HEK293T (cell line): ENCODE data around the gene MAGI2.
A peak's percentile ranks its signal among the peaks of the same experiment; 100 is the strongest.

Experiments used
- CTCF ChIA-PET: fragments of 350-600 bp; formaldehyde crosslinking; extraction: SDS; loops from one replicate; lab custom pipeline; 2021; ENCODE audit warnings: antibody characterized with exemption, inconsistent platforms; lab: Yijun Ruan, JAX
- POLR2A ChIA-PET: fragments of 350-600 bp; formaldehyde crosslinking; extraction: SDS; loops from one replicate; lab custom pipeline; 2020; ENCODE audit warnings: antibody characterized with exemption, inconsistent platforms; lab: Yijun Ruan, JAX
- DNase-seq: peaks from one replicate; pipeline ENCODE4 v3.0.0; 2012; ENCODE audit warnings: mixed read lengths; ENCODE audit errors: extremely low spot score
- ARNT ChIP-seq: fragments of 450-650 bp; IDR thresholded peaks from 2 replicates; pipeline ENCODE4 v1.6.1; 2017; ENCODE audit warnings: mild to moderate bottlenecking
- BHLHE40 ChIP-seq: fragments of 450-650 bp; IDR thresholded peaks from 2 replicates; pipeline ENCODE4 v1.6.1; 2016; ENCODE audit warnings: mild to moderate bottlenecking, moderate library complexity, borderline replicate concordance
- CTBP1 ChIP-seq: fragments of 450-650 bp; IDR thresholded peaks from 2 replicates; pipeline ENCODE4 v1.6.1; 2016; ENCODE audit warnings: borderline replicate concordance
- ELF4 ChIP-seq: fragments of 450-650 bp; IDR thresholded peaks from 2 replicates; pipeline ENCODE4 v1.6.1; 2017; ENCODE audit warnings: antibody characterized with exemption
- FOXA1 ChIP-seq: fragments of 450-650 bp; IDR thresholded peaks from 2 replicates; pipeline ENCODE4 v1.6.1; 2016; ENCODE audit warnings: mild to moderate bottlenecking
- FOXK2 ChIP-seq: fragments of 450-650 bp; IDR thresholded peaks from 2 replicates; pipeline ENCODE4 v1.6.1; 2016; ENCODE audit warnings: mild to moderate bottlenecking
- FOXM1 ChIP-seq: fragments of 450-650 bp; IDR thresholded peaks from 2 replicates; pipeline ENCODE4 v1.6.1; 2017; ENCODE audit warnings: mild to moderate bottlenecking, borderline replicate concordance
- HDGF ChIP-seq: fragments of 450-650 bp; IDR thresholded peaks from 2 replicates; pipeline ENCODE4 v1.6.1; 2017; ENCODE audit warnings: antibody characterized with exemption, borderline replicate concordance
- L3MBTL2 ChIP-seq: fragments of 450-650 bp; conservative IDR thresholded peaks from 2 replicates; pipeline ENCODE4 v1.6.1; 2016; ENCODE audit warnings: mild to moderate bottlenecking
- LEF1 ChIP-seq: fragments of 450-650 bp; IDR thresholded peaks from 2 replicates; pipeline ENCODE4 v1.6.1; 2017; ENCODE audit warnings: mild to moderate bottlenecking, borderline replicate concordance
- NFRKB ChIP-seq: fragments of 450-650 bp; IDR thresholded peaks from 2 replicates; pipeline ENCODE4 v1.6.1; 2016; ENCODE audit warnings: mild to moderate bottlenecking, moderate library complexity
- SP1 ChIP-seq: fragments of 450-650 bp; IDR thresholded peaks from 2 replicates; pipeline ENCODE4 v1.6.1; 2017
- SUZ12 ChIP-seq: fragments of 450-650 bp; IDR thresholded peaks from 2 replicates; pipeline ENCODE4 v1.6.1; 2016; ENCODE audit warnings: mild to moderate bottlenecking
- TARDBP ChIP-seq: fragments of 450-650 bp; IDR thresholded peaks from 2 replicates; pipeline ENCODE4 v1.6.1; 2016
- ZNF384 ChIP-seq: fragments of 450-650 bp; IDR thresholded peaks from 2 replicates; pipeline ENCODE4 v1.6.1; 2016
- TF ChIP-seq, protein P1 (sequence below): fragments of 450-650 bp; IDR thresholded peaks from 2 replicates; pipeline ENCODE4 v1.6.1; 2016

The MAGI2 gene

DNA sequence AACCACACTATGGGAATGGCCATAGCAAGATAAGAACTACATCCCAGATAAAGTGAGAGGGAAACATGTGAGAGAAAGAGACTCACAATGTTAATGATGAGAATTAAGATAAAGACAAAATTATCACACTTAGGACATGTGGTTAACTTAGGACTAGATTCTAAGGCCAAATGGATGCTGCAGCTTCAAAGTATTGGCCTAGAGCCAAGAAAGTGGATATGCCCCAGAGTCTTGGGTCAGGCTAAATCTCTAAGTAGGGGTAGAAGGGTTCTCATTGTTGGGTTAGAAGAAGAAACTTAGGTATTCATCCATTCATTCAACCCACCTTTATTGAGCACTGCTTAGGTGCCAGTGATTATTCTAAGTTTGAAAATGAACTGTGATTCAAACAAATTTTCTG lies 836.9 kb downstream of the MAGI2 start:
- ChIA-PET CTCF (no interaction called here), POLR2A (no interaction called here)
- no peak for DNase-seq
- TF ChIP-seq HDGF (no peak), FOXA1 (no peak), NFRKB (no peak), FOXM1 (no peak), CTBP1 (no peak), SP1 (no peak), BHLHE40 (no peak), ARNT (no peak), TARDBP (no peak), ZNF384 (no peak)
- TF ChIP-seq, protein P1, sequence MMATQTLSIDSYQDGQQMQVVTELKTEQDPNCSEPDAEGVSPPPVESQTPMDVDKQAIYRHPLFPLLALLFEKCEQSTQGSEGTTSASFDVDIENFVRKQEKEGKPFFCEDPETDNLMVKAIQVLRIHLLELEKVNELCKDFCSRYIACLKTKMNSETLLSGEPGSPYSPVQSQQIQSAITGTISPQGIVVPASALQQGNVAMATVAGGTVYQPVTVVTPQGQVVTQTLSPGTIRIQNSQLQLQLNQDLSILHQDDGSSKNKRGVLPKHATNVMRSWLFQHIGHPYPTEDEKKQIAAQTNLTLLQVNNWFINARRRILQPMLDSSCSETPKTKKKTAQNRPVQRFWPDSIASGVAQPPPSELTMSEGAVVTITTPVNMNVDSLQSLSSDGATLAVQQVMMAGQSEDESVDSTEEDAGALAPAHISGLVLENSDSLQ = no peak

DNA sequence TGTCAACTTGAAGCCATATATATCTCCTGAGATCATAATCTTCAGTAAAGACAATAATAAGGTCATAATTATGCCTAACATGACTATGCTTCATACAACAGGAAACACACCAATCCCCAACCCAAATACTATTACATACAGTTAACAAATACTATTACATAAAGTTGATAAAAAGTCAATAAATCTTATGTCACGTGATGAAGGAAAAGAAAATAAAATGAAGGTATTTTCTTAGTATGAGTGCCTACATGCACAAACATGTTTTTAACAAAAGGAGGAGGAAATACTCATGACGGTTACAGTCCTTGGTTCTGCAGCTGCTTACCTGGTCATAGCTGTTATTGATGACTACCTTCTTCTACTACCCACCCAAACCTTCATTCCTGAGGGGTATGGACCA lies 844.2 kb downstream of the MAGI2 start:
- ChIA-PET CTCF (no interaction called here), POLR2A (no interaction called here)
- DNase-seq = no peak
- TF ChIP-seq HDGF (no peak), BHLHE40 (no peak), LEF1 (no peak), CTBP1 (no peak), L3MBTL2 (no peak), ZNF384 (no peak), TARDBP (no peak), SUZ12 (no peak), FOXM1 (no peak), ARNT (no peak), NFRKB (no peak), FOXK2 (no peak), SP1 (no peak), FOXA1 (no peak), ELF4 (no peak)
- TF ChIP-seq, protein P1 = no peak

DNA sequence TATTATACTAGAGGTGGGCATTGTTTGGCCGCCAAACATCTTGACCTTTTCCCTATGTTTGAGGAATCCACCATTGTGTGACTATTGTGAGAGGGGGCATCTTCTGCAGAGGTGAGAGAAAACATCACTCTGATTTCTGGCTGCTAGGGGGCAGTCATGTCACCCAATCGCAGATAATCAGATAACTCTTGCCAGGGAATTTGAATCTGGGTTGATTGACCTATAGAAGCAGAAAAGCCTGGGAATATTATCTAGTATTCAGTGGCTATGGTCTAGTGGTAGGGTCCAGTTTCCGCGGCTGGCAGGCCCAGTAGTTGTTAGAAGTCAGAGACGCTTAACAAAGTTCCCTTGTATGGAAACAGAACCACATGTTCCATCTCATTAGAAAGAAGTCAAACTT lies 846.4 kb downstream of the MAGI2 start:
- TF ChIP-seq ELF4 (no peak), L3MBTL2 (no peak), FOXM1 (no peak), SP1 (no peak), ZNF384 (no peak), HDGF (no peak), SUZ12 (no peak), ARNT (no peak), TARDBP (no peak), NFRKB (no peak), BHLHE40 (no peak), FOXA1 (no peak)
- ChIA-PET POLR2A (no interaction called here), CTCF (no interaction called here)
- peak; percentile 11 for DNase-seq

DNA sequence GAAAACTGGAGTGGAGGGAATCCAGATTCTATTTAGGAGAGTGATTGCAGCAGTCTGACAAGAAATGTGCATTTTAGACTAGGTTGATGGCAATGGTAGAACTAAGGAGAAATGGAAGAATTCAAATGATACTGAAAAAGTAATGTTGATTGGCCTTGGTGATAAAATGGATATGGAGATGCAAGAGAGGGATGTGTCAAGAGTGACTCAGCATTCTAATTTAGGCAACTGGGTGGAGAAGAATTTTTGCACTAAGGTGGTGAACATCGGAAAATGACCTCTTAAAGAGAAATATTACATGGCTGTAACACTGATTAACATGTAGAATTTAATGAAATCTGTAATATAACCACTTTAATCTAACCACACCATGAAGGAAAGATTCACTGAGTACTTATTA lies 848.3 kb downstream of the MAGI2 start:
- DNase-seq = no peak
- TF ChIP-seq, protein P1 = no peak
- TF ChIP-seq HDGF (no peak), ELF4 (no peak), FOXM1 (no peak), CTBP1 (no peak), L3MBTL2 (no peak), TARDBP (no peak), ZNF384 (no peak), ARNT (no peak), FOXA1 (no peak), SUZ12 (no peak), LEF1 (no peak)
- POLR2A ChIA-PET = no interaction called here
- CTCF ChIA-PET = no interaction called here

DNA sequence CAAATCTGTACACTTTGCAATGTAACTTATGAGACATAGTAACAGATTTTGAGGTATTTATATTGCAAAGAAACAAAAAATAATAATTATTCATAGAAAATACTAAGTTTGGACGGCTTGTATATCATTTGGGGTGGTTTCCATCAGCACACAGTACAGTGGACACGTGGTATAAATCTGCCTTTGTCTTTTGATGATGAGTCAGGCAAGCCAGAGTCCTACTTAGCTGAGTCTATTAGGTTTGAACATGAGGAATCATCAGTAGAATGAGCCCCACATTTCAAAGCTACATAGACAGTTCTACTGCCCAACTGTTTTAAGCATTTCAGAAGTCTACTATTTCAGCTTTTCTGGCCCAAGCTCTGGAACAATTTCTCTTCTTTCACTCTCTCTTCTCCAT lies 851.7 kb downstream of the MAGI2 start:
- no peak for DNase-seq
- ChIA-PET CTCF (interaction anchor here (0.6 kb wide), 1 partner anchor 349 kb away, joined by 3 read pairs; no protein-coding TSS in a partner anchor), POLR2A (no interaction called here)
- TF ChIP-seq FOXK2 = no peak
- TF ChIP-seq, protein P1 = no peak
- TF ChIP-seq L3MBTL2 = no peak
- no peak for TF ChIP-seq LEF1
- no peak for TF ChIP-seq CTBP1
- TF ChIP-seq ZNF384 = no peak
- no peak for TF ChIP-seq ARNT
- TF ChIP-seq TARDBP = no peak
- no peak for TF ChIP-seq FOXM1
- no peak for TF ChIP-seq SP1
- no peak for TF ChIP-seq ELF4
- TF ChIP-seq FOXA1 = no peak
- TF ChIP-seq BHLHE40 = no peak
- no peak for TF ChIP-seq SUZ12
- no peak for TF ChIP-seq NFRKB
- TF ChIP-seq HDGF = no peak

DNA sequence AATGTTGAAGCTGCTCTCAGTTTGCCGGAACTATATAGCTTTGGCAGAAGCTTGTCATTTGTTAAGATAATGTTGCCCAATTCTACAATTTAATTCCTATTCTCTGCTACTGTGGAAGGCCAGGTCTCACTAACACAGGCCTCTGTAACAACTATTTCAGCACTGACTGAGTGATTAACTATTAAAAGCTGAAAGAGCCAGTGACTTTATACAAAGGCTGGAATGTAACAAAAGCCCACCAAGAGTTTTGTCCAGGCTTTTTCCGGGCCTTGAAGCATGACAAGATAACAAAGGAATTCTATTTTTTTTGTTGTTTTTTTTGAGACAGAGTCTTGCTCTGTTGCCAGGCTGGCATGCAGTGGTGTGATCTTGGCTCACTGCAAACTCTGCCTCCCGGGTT lies 859.3 kb downstream of the MAGI2 start:
- ChIA-PET POLR2A (no interaction called here), CTCF (no interaction called here)
- TF ChIP-seq NFRKB (no peak), ELF4 (no peak)
- DNase-seq = no peak
